Tibial nerve (tissue), 3 donors: ENCODE measurements around the gene GSTM3.

ENCODE experiments used
- POLR2A ChIP-seq, 2 donors: fragments of 450-650 bp; IDR thresholded peaks; one replicate each; pipeline ENCODE4 v1.6.1; 2017; ENCODE audit warnings: antibody characterized with exemption in 2 of 2, mild to moderate bottlenecking in 2 of 2, moderate library complexity in 2 of 2
- TF ChIP-seq, protein P1 (sequence below), 5 experiments: fragments of 200-600 bp in 3 of 5; fragments of 450-650 bp in 2 of 5; sonication (generic) in 3 of 5; IDR thresholded peaks; one replicate each; pipeline ENCODE4 v1.5.1; 2016 to 2019; ENCODE audit warnings: antibody characterized with exemption in 5 of 5, mild to moderate bottlenecking in 3 of 5, moderate library complexity in 2 of 5

DNA sequence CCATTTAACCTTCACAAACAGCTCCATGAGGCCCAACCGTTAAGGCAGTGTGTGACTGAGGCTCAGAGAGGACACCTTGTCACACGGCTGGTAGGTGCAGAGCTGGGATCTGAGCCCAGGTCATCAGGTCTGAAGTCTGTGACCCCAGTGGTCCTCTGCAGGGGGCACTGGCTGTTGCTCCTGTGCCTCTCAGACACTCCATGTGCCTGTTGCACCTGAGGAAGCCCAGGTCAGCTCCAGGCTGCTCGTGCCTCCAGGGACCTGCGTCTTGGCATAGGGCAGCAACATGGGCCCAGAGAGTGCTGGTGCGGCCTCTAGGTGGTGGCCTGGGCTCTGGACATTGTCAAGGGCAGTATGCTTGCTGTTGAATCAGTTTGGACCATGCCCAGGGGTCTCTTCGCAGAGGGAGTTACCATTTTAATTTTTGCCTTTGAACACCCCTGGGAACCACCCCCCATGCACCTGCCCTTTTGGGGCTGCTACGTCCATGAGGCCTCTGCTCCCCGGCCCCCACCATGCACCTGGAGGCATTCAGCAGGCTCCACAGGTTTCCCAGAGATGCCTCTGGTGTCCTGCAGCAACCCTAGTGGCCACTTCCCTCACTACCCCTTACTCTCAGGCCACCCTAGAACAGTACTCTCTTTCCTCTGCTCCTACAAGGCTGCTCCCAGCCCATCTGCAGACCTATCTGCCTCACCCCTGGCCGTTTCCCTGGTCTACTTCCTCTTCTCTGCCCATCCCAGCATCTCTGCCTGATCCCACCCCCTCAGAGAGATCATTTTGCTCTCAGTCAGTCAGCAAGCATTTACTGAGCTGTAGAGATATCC lies 48.1 kb upstream of the GSTM3 start:
- TF ChIP-seq, protein P1, sequence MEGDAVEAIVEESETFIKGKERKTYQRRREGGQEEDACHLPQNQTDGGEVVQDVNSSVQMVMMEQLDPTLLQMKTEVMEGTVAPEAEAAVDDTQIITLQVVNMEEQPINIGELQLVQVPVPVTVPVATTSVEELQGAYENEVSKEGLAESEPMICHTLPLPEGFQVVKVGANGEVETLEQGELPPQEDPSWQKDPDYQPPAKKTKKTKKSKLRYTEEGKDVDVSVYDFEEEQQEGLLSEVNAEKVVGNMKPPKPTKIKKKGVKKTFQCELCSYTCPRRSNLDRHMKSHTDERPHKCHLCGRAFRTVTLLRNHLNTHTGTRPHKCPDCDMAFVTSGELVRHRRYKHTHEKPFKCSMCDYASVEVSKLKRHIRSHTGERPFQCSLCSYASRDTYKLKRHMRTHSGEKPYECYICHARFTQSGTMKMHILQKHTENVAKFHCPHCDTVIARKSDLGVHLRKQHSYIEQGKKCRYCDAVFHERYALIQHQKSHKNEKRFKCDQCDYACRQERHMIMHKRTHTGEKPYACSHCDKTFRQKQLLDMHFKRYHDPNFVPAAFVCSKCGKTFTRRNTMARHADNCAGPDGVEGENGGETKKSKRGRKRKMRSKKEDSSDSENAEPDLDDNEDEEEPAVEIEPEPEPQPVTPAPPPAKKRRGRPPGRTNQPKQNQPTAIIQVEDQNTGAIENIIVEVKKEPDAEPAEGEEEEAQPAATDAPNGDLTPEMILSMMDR (IDR thresholded peaks at IDR 0.05): no peak
- no peak for TF ChIP-seq POLR2A (IDR thresholded peaks at IDR 0.05)
